PC-3 (cell line): Measurements from ENCODE around the gene FURIN. TPM values are rescaled to one million over a fixed set of nuclear protein-coding genes. Genes with fewer than 3 reads are reported as not detected.
A peak's percentile ranks its signal among the peaks of the same experiment; 100 is the strongest.

Experiments used
- ATAC-seq: fragments of 200-7000 bp; cut with Tn5 transposase; 2 replicates; pipeline ENCODE4 v1.9.1; 2020; ENCODE audit warnings: mild to moderate bottlenecking, moderate library complexity
- BruUV-seq: library from RNA; stranded (reverse); fragments of 400-500 nt; replicated peaks from 2 replicates; lab custom pipeline; 2021; lab: Mats Ljungman, UMichigan
- CTCF ChIA-PET: fragments of 300-600 bp; sonication (Branson Sonifier 250); formaldehyde crosslinking; loops from one replicate; lab custom pipeline; 2022; ENCODE audit warnings: antibody characterized with exemption; lab: Charles Lee
- POLR2A ChIA-PET: fragments of 300-600 bp; sonication (Branson Sonifier 250); formaldehyde crosslinking; loops from one replicate; lab custom pipeline; 2022; ENCODE audit warnings: antibody characterized with exemption; ENCODE audit not compliant: unreplicated experiment; lab: Charles Lee
- DNase-seq: peaks from one replicate; pipeline ENCODE4 v3.0.0-alpha.2; 2015
- H2AFZ ChIP-seq: fragments of 300-600 bp; sonication (generic); 2 replicates; pipeline ENCODE4 v1.6.0; 2016; ENCODE audit warnings: antibody characterized with exemption, low read length
- H3F3A ChIP-seq: fragments of 300-600 bp; sonication (generic); one replicate; pipeline ENCODE4 v1.6.0; 2017; ENCODE audit warnings: antibody characterized with exemption, low read length, control low read depth, mild to moderate bottlenecking; ENCODE audit not compliant: unreplicated experiment
- H3K27ac ChIP-seq: fragments of 300-600 bp; sonication (generic); 2 replicates; pipeline ENCODE4 v1.5.1; 2016; ENCODE audit warnings: mild to moderate bottlenecking, low read length
- H3K27me3 ChIP-seq: fragments of 300-600 bp; sonication (generic); 2 replicates; pipeline ENCODE4 v1.6.1; 2016; ENCODE audit warnings: low read length, mixed read lengths
- H3K36me3 ChIP-seq: fragments of 300-600 bp; sonication (generic); 2 replicates; pipeline ENCODE4 v1.6.1; 2016; ENCODE audit warnings: low read depth, mixed run types, low read length, mixed read lengths
- H3K4me1 ChIP-seq: fragments of 300-600 bp; sonication (generic); 2 replicates; pipeline ENCODE4 v1.5.1; 2016; ENCODE audit warnings: low read length; ENCODE audit not compliant: insufficient read depth
- H3K4me2 ChIP-seq: fragments of 300-600 bp; sonication (generic); 2 replicates; pipeline ENCODE4 v1.6.0; 2016; ENCODE audit warnings: low read length
- H3K4me3 ChIP-seq: fragments of 300-600 bp; sonication (generic); 2 replicates; pipeline ENCODE4 v1.5.1; 2016; ENCODE audit warnings: mild to moderate bottlenecking, low read length, mixed read lengths
- H3K79me2 ChIP-seq: fragments of 300-600 bp; sonication (generic); 2 replicates; pipeline ENCODE4 v1.6.1; 2017; ENCODE audit warnings: low read length, mixed read lengths
- H3K9ac ChIP-seq: fragments of 300-600 bp; sonication (generic); 2 replicates; pipeline ENCODE4 v1.6.0; 2016; ENCODE audit warnings: mild to moderate bottlenecking, low read length
- H3K9me2 ChIP-seq: fragments of 300-600 bp; sonication (generic); replicated peaks from 2 replicates; pipeline ENCODE4 v1.6.1; 2016; ENCODE audit warnings: mixed run types, low read length, mixed read lengths
- H3K9me3 ChIP-seq: fragments of 300-600 bp; sonication (generic); 2 replicates; pipeline ENCODE4 v1.6.1; 2016; ENCODE audit warnings: low read length, mixed read lengths
- H4K20me1 ChIP-seq: fragments of 300-600 bp; sonication (generic); 2 replicates; pipeline ENCODE4 v1.6.1; 2016; ENCODE audit warnings: low read length, mixed read lengths
- EZH2 ChIP-seq: fragments of 300-600 bp; sonication (generic); IDR thresholded peaks from one replicate; pipeline ENCODE4 v1.6.1; 2017; ENCODE audit warnings: antibody characterized with exemption, mild to moderate bottlenecking, low read length; ENCODE audit not compliant: unreplicated experiment
- EZH2phosphoT487 ChIP-seq: fragments of 300-600 bp; sonication (generic); IDR thresholded peaks from 2 replicates; pipeline ENCODE4 v1.6.1; 2018; ENCODE audit warnings: mild to moderate bottlenecking, antibody characterized with exemption, low read length, borderline replicate concordance
- intact Hi-C: fragments of 100-400 bp; cut with micrococcal nuclease; formaldehyde crosslinking; loops from 2 replicates; pipeline ENCODE4 v1.9.0; 2023
- total RNA-seq: library from RNA; depleted of rRNA; stranded (reverse); fragments of >200 nt; gene quantifications from 2 replicates; pipeline ENCODE4 v1.2.3, GENCODE V29; 2014
- TF ChIP-seq, protein P1 (sequence below): fragments of 300-600 bp; sonication (generic); conservative IDR thresholded peaks from 2 replicates; pipeline ENCODE4 v1.5.1; 2017; ENCODE audit warnings: antibody characterized with exemption, low read depth, mild to moderate bottlenecking, low read length

FURIN gene
- total RNA-seq, 1 experiment from 2014 or later = 39.1 TPM

DNA sequence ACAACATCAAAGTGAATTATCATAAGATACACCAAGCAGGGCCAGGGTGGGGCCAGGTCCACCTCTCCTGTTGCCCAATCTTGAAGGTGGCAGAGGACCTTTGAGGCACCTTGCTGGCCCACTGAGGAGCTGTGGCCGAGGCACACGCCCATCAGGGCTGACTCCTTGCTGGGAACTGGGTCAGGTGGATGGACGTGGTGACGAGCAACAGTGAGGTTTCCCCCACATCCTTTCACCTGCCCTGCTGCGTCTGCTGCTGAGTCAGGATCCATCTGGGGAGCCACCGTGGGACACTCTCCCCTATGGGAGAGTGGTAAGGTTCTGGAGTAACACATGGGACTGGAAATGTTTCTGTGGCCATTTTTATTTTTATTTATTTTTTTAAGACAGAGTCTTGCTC, 17.3 kb upstream of the FURIN start:
- H3K9me2 ChIP-seq = no peaks in the 10 kb centered on the region
- no peak overlapping the region for H3K4me3 ChIP-seq
- no TSS peak for BruUV-seq
- H3K4me2 ChIP-seq = no peak overlapping the region
- TF ChIP-seq, protein P1, sequence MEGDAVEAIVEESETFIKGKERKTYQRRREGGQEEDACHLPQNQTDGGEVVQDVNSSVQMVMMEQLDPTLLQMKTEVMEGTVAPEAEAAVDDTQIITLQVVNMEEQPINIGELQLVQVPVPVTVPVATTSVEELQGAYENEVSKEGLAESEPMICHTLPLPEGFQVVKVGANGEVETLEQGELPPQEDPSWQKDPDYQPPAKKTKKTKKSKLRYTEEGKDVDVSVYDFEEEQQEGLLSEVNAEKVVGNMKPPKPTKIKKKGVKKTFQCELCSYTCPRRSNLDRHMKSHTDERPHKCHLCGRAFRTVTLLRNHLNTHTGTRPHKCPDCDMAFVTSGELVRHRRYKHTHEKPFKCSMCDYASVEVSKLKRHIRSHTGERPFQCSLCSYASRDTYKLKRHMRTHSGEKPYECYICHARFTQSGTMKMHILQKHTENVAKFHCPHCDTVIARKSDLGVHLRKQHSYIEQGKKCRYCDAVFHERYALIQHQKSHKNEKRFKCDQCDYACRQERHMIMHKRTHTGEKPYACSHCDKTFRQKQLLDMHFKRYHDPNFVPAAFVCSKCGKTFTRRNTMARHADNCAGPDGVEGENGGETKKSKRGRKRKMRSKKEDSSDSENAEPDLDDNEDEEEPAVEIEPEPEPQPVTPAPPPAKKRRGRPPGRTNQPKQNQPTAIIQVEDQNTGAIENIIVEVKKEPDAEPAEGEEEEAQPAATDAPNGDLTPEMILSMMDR = no peak
- TF ChIP-seq EZH2phosphoT487 (no peak), EZH2 (no peak)
- 0 out of 2 replicates have a peak overlapping the region, but pooled peaks have one; percentile 32 for H3K27ac ChIP-seq
- no peaks in the 10 kb centered on the region for H3F3A ChIP-seq
- ATAC-seq (no peak), DNase-seq (no peak)
- POLR2A ChIA-PET = no interaction called here
- H3K36me3 ChIP-seq = no peaks in the 10 kb centered on the region
- no peak overlapping the region for H3K9ac ChIP-seq
- peaks cover 17% of the 10 kb centered on the region for H3K4me1 ChIP-seq
- no peaks in the 10 kb centered on the region for H4K20me1 ChIP-seq
- intact Hi-C loops = no loop called here
- CTCF ChIA-PET = no interaction called here
- H2AFZ ChIP-seq = no peak overlapping the region
- H3K27me3 ChIP-seq = no peaks in the 10 kb centered on the region
- H3K79me2 ChIP-seq = no peaks in the 10 kb centered on the region
- no peaks in the 10 kb centered on the region for H3K9me3 ChIP-seq

DNA sequence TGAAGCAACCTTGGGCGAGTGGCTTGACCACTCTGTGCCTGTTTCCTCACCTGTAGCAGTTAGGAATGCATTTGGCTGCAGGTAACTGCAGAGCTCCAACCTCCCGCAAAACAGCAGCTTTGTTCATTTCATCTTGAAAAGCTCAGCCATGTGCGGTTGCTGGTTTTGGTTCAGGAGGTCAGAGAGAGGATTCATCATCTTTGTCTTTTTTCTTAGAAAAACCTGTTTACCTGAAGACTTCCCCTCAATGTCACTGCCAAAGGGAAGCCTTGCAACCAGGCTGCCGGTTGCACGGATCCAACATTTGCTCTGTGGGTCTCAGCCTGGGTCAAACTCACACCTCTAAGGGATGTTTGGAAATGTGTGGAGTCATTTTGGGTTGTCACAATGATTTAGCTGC, 16.4 kb upstream of the FURIN start:
- TF ChIP-seq EZH2 (no peak), EZH2phosphoT487 (no peak)
- TF ChIP-seq, protein P1 = no peak
- no peaks in the 10 kb centered on the region for H3K9me3 ChIP-seq
- no peak overlapping the region for H3K9ac ChIP-seq
- DNase-seq (peak; percentile 37), ATAC-seq (no peak)
- peak overlapping the region; percentile 32; the same call in 1 of the 2 replicates for H3K27ac ChIP-seq
- H3K4me2 ChIP-seq = peak overlapping the region; percentile 42; the same call in 1 of the 2 replicates
- H3K36me3 ChIP-seq = no peaks in the 10 kb centered on the region
- H3F3A ChIP-seq = no peaks in the 10 kb centered on the region
- intact Hi-C loops = no loop called here
- CTCF ChIA-PET = no interaction called here
- no peaks in the 10 kb centered on the region for H3K79me2 ChIP-seq
- POLR2A ChIA-PET = no interaction called here
- H4K20me1 ChIP-seq = no peaks in the 10 kb centered on the region
- H3K4me3 ChIP-seq = no peak overlapping the region
- BruUV-seq = no TSS peak
- no peaks in the 10 kb centered on the region for H3K9me2 ChIP-seq
- H2AFZ ChIP-seq = no peak overlapping the region
- H3K27me3 ChIP-seq = no peaks in the 10 kb centered on the region
- H3K4me1 ChIP-seq = peaks cover 17% of the 10 kb centered on the region

DNA sequence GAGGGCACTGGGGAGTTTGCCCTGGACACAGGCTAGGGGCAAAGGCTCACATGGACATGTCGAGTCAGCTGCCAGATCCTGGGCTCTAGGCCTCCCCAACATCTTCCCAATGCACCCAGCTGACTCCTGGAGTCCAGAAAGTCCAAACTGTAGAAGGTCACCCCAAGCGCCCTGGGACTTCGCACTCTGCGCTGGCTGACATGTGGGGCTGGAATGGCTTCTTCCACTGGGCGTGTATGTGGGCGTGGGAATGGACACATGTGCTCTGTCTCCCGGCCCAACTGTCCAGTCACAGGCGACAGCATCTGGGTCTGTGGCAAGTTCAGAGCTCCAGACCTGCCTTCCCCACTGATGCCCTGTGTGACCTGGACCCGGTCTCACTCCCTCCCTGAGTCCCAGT, 13.2 kb upstream of the FURIN start:
- no peaks in the 10 kb centered on the region for H3K27me3 ChIP-seq
- H3F3A ChIP-seq = no peaks in the 10 kb centered on the region
- no peak overlapping the region for H3K27ac ChIP-seq
- H3K9me3 ChIP-seq = no peaks in the 10 kb centered on the region
- H3K4me3 ChIP-seq = no peak overlapping the region
- H3K4me1 ChIP-seq = peaks cover 25% of the 10 kb centered on the region
- POLR2A ChIA-PET = no interaction called here
- TF ChIP-seq EZH2phosphoT487 = no peak
- TF ChIP-seq, protein P1 = no peak
- no peak for TF ChIP-seq EZH2
- no peak overlapping the region for H3K4me2 ChIP-seq
- ATAC-seq (no peak), DNase-seq (no peak)
- no peaks in the 10 kb centered on the region for H3K36me3 ChIP-seq
- H4K20me1 ChIP-seq = no peaks in the 10 kb centered on the region
- H3K9ac ChIP-seq = no peak overlapping the region
- H2AFZ ChIP-seq = no peak overlapping the region
- CTCF ChIA-PET = no interaction called here
- no peaks in the 10 kb centered on the region for H3K9me2 ChIP-seq
- H3K79me2 ChIP-seq = no peaks in the 10 kb centered on the region
- intact Hi-C loops = no loop called here
- no TSS peak for BruUV-seq
